HEK293 (cell line): ENCODE measurements around the gene PTX4.

ENCODE experiments used
- HOXA7 ChIP-seq: sonication (generic); formaldehyde crosslinking; IDR thresholded peaks from 2 replicates; pipeline ENCODE4 v1.8.1; 2022; ENCODE audit warnings: missing genetic modification reagents, borderline replicate concordance
- MEIS1 ChIP-seq: sonication (generic); formaldehyde crosslinking; IDR thresholded peaks from 2 replicates; pipeline ENCODE4 v1.8.1; 2022; ENCODE audit warnings: missing genetic modification reagents, mild to moderate bottlenecking, borderline replicate concordance
- PRDM1 ChIP-seq: fragments of 450-650 bp; formaldehyde crosslinking; IDR thresholded peaks from 2 replicates; pipeline ENCODE4; 2016; ENCODE audit warnings: missing biosample characterization, missing genetic modification characterization
- TCF7L2 ChIP-seq: IDR thresholded peaks from 2 replicates; pipeline ENCODE4 v1.6.1; 2011; ENCODE audit warnings: low read depth, mild to moderate bottlenecking, inconsistent platforms, low read length, moderate library complexity, borderline replicate concordance
- ZNF24 ChIP-seq: fragments of 450-650 bp; formaldehyde crosslinking; IDR thresholded peaks from 2 replicates; pipeline ENCODE4 v1.5.1; 2016; ENCODE audit warnings: missing biosample characterization, missing genetic modification characterization
- ZNF274 ChIP-seq, 2 experiments: fragments of 200-500 bp in 1 of 2; fragments of 450-650 bp in 1 of 2; sonication (Bioruptor generic) in 1 of 2; formaldehyde crosslinking in 1 of 2; IDR thresholded peaks; 2 replicates each; pipeline versions ENCODE4 v1.5.1 to v1.6.1; 2014 to 2016; ENCODE audit warnings: borderline replicate concordance in 1 of 2, inconsistent platforms in 1 of 2, low read length in 1 of 2, missing biosample characterization in 1 of 2, missing genetic modification characterization in 1 of 2
- ZNF707 ChIP-seq: fragments of 450-650 bp; formaldehyde crosslinking; IDR thresholded peaks from 2 replicates; pipeline ENCODE4 v1.5.1; 2016; ENCODE audit warnings: missing biosample characterization, missing genetic modification characterization
- ZNF768 ChIP-seq: fragments of 450-650 bp; formaldehyde crosslinking; IDR thresholded peaks from 2 replicates; pipeline ENCODE4 v1.5.1; 2018; ENCODE audit warnings: missing biosample characterization, mild to moderate bottlenecking, missing genetic modification characterization
- TF ChIP-seq, protein P1 (sequence below): fragments of 450-650 bp; formaldehyde crosslinking; IDR thresholded peaks from 2 replicates; pipeline ENCODE4 v1.5.1; 2016; ENCODE audit warnings: missing biosample characterization, missing genetic modification characterization
- TF ChIP-seq, protein P2 (sequence below): fragments of 450-650 bp; formaldehyde crosslinking; IDR thresholded peaks from 2 replicates; pipeline ENCODE4 v1.5.1; 2016; ENCODE audit warnings: missing biosample characterization, missing genetic modification characterization
- TF ChIP-seq, protein P3 (sequence below): fragments of 450-650 bp; formaldehyde crosslinking; IDR thresholded peaks from 2 replicates; pipeline ENCODE4 v1.5.1; 2017; ENCODE audit warnings: missing biosample characterization, missing genetic modification characterization

DNA sequence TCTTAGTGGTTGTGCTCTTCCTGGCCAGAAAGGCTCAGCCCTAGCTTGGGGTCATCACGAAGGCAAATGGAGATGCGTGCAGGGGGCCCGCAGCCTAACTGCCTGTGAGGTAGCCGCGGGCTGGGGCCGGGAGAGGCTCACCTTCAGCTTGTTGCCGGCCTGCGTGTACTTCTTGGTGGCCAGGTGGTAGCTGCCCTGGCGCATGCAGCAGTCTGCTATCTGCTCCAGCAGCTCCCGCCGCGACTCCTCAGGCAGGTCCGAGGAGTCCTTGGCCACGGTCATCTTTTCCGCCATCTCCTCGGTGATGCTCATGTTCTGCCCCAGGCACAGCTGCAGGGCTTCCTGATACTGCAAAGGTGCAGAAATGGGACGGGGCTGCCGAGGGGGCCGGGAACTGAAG, 31.7 kb upstream of the PTX4 start:
- TF ChIP-seq, protein P1, sequence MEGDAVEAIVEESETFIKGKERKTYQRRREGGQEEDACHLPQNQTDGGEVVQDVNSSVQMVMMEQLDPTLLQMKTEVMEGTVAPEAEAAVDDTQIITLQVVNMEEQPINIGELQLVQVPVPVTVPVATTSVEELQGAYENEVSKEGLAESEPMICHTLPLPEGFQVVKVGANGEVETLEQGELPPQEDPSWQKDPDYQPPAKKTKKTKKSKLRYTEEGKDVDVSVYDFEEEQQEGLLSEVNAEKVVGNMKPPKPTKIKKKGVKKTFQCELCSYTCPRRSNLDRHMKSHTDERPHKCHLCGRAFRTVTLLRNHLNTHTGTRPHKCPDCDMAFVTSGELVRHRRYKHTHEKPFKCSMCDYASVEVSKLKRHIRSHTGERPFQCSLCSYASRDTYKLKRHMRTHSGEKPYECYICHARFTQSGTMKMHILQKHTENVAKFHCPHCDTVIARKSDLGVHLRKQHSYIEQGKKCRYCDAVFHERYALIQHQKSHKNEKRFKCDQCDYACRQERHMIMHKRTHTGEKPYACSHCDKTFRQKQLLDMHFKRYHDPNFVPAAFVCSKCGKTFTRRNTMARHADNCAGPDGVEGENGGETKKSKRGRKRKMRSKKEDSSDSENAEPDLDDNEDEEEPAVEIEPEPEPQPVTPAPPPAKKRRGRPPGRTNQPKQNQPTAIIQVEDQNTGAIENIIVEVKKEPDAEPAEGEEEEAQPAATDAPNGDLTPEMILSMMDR: no peak
- TF ChIP-seq ZNF24 (tag by site-specific recombination) (no peak), ZNF768 (no peak), PRDM1 (tag by site-specific recombination) (no peak), TCF7L2 (no peak), ZNF707 (tag by site-specific recombination) (no peak), ZNF274 (IDR thresholded peaks at IDR 0.05; ENCODE audit: low read length) (no peak), ZNF274 (tag by site-specific recombination; IDR thresholded peaks at IDR 0.05; ENCODE audit: borderline replicate concordance) (no peak), HOXA7 (CRISPR knock-in tag) (no peak), MEIS1 (CRISPR knock-in tag) (no peak)
- TF ChIP-seq, protein P2, sequence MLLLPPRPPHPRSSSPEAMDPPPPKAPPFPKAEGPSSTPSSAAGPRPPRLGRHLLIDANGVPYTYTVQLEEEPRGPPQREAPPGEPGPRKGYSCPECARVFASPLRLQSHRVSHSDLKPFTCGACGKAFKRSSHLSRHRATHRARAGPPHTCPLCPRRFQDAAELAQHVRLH (tag by site-specific recombination): no peak
- TF ChIP-seq, protein P3, sequence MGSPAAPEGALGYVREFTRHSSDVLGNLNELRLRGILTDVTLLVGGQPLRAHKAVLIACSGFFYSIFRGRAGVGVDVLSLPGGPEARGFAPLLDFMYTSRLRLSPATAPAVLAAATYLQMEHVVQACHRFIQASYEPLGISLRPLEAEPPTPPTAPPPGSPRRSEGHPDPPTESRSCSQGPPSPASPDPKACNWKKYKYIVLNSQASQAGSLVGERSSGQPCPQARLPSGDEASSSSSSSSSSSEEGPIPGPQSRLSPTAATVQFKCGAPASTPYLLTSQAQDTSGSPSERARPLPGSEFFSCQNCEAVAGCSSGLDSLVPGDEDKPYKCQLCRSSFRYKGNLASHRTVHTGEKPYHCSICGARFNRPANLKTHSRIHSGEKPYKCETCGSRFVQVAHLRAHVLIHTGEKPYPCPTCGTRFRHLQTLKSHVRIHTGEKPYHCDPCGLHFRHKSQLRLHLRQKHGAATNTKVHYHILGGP (tag by site-specific recombination): no peak
